PC-9 (cell line): ENCODE results near the gene DBF4B.

ENCODE experiments used
- EZH2 ChIP-seq: fragments of 200-600 bp; sonication (generic); IDR thresholded peaks from 2 replicates; pipeline ENCODE4 v1.8.0; 2017; ENCODE audit warnings: antibody characterized with exemption, low read depth
- TF ChIP-seq, protein P1 (sequence below): fragments of 200-600 bp; sonication (generic); conservative IDR thresholded peaks from 2 replicates; pipeline ENCODE4 v1.6.1; 2017; ENCODE audit warnings: mixed run types, antibody characterized with exemption, mild to moderate bottlenecking, moderate library complexity

DNA sequence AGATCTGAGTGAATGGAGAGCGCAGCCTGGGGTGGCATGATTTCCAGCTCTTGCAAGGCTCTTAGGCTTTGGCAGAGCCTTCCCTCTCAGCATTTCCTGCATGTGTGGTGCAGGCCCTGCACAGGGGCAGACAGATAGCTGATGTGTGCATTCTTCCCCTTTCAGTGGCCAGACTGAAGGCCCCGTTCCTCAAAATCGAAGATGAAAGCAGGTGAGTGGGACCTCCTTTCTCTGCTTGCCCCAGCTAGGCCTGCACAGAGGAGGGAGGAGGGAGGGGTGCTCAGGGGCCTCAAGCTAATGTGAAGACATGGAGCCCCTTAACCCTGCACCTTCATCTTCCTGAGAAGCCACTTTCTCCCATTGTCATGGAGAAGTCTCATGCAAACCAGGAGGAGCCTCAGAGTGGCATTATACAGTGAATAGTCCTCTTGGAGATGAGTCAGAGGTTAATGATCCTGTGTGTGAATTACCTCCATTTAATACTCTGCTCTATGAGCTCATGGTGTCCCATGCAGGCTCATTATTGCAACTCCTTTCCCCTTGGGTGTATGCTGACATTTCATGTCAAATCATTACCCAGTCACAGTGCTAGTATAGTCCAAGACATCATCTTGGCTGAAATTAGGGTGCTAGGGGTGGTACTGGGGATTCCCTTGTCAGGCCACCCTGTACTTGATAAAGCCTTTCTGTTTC lies 29.9 kb downstream of the DBF4B start:
- TF ChIP-seq, protein P1, sequence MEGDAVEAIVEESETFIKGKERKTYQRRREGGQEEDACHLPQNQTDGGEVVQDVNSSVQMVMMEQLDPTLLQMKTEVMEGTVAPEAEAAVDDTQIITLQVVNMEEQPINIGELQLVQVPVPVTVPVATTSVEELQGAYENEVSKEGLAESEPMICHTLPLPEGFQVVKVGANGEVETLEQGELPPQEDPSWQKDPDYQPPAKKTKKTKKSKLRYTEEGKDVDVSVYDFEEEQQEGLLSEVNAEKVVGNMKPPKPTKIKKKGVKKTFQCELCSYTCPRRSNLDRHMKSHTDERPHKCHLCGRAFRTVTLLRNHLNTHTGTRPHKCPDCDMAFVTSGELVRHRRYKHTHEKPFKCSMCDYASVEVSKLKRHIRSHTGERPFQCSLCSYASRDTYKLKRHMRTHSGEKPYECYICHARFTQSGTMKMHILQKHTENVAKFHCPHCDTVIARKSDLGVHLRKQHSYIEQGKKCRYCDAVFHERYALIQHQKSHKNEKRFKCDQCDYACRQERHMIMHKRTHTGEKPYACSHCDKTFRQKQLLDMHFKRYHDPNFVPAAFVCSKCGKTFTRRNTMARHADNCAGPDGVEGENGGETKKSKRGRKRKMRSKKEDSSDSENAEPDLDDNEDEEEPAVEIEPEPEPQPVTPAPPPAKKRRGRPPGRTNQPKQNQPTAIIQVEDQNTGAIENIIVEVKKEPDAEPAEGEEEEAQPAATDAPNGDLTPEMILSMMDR: no peak
- no peak for TF ChIP-seq EZH2
